Measurements from ENCODE around the gene MYLIP. TPM values are rescaled to one million over a fixed set of nuclear protein-coding genes. Genes with fewer than 3 reads are reported as not detected.

The MYLIP gene
- total and polyA plus RNA-seq, 4 experiments from 2014 or later, result 17.5 to 88.8 (median 45.9) TPM

Small RNA genes within 50 kb of the gene (microRNA-seq; reads per million reads assigned to microRNA genes)
- gene MIR4639 (ENCODE audit: borderline microRNAs expressed, borderline number of aligned reads, borderline replicate concordance), result not detected

Other genes starting within 250 kb of the MYLIP start
- not detected for gene GMPR, start 109.5 kb downstream of the MYLIP start, total RNA-seq
- gene GMPR, start 109.5 kb downstream of the MYLIP start, polyA plus RNA-seq, result under 1 TPM; 0.56 to 0.68 TPM